Measurements from ENCODE around the gene ALDOC. TPM values are rescaled to one million over a fixed set of nuclear protein-coding genes. Genes with fewer than 3 reads are reported as not detected.

Gene ALDOC
- total RNA-seq, 1 experiment from 2014 or later = 309 TPM

DNA sequence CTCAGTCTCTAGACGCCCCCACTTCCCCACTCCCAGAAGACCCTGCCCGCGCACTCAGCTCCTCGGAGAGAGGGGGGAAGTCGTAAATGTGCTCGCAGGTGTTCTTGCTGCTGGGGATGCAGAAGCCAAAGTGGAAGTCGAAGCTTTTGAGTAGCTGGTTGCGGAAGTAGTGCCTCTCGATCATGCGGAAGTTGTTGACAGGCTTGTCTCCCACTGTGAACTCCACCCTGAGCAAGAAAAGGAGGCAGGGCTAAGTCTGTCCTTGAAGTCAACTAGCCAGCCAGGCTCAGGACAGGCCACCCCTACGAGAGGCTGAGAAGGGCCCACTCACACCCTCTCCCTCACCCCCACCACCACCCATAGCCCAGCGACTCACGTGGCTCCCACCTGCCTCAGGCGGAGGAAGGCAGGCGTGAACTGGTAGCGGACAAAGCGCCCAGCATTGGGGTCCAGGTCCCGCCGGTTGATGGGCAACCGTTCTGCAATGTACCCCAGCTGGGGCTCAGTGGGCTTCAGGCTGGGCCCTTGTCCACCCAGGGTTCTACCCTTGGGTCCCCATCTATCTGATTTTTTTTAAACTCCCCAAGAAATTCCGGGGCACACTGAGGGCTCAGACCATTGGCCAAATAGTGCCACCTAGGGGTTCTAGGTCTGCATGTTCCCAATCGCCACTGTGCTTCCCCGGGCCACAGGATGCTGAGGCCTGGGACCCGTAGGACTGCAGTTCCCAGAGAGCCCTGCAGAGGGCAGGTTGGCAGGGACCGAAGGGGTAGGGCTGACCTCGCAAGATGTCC lies 28.9 kb downstream of the ALDOC start:
- H3K9me3 ChIP-seq (ENCODE audit: low read length) = no peaks in the 10 kb centered on the region
- peak overlapping the region; percentile 70; the same call in 1 of the 2 replicates for H2AFZ ChIP-seq (ENCODE audit: low read length)
- H3K9ac ChIP-seq (ENCODE audit: low read length) = peak overlapping the region; percentile 54
- H4K20me1 ChIP-seq (ENCODE audit: insufficient read depth, low read depth, low read length) = peaks cover 17% of the 10 kb centered on the region; the same call in 1 of the 2 replicates
- no peaks in the 10 kb centered on the region for H3K9me2 ChIP-seq (replicated peaks; ENCODE audit: insufficient read depth, low read length)
- peak overlapping the region; percentile 50; the same call in 1 of the 2 replicates for H3K4me3 ChIP-seq (ENCODE audit: low read length)
- no peak overlapping the region for H3K27ac ChIP-seq (ENCODE audit: low read length)
- no peaks in the 10 kb centered on the region for H3K27me3 ChIP-seq (ENCODE audit: low read length)
- H3K36me3 ChIP-seq (ENCODE audit: insufficient read depth, low read length) = no peaks in the 10 kb centered on the region; the same call in 1 of the 2 replicates
- peak; percentile 95 for DNase-seq
- H3K79me2 ChIP-seq (ENCODE audit: low read length) = no peaks in the 10 kb centered on the region
- peaks cover 41% of the 10 kb centered on the region for H3K4me1 ChIP-seq (ENCODE audit: low read length)
- H3K4me2 ChIP-seq (ENCODE audit: low read depth, low read length, poor library complexity, severe bottlenecking) = peak overlapping the region; percentile 58

DNA sequence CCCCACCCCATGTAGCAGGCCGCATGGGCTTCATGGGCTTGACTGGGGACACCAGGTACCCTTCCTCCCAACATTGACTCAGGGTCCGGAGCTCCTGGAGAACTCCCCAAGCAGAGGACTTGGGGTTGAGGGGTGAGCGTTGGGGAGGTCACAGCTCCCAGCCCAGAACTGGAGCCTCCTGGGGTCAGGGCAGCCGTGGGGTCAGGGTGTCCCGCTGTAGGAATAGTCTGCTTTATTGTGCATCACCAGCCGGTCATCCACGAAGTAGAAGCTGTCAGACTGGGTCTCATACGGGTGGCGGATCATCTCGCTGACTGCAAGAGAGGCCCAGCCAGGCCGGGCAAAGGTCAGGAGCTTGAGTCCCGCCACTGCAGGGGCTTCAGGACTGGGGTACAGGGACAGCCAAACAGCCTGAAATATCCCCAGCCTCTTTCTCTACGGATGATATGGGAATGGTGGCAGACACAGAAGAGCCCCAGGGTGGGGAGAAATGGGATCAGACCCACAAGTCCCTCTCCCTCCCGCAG lies 29.5 kb downstream of the ALDOC start:
- H3K27ac ChIP-seq (ENCODE audit: low read length) = no peak overlapping the region
- H3K27me3 ChIP-seq (ENCODE audit: low read length) = no peaks in the 10 kb centered on the region
- H2AFZ ChIP-seq (ENCODE audit: low read length) = no peak overlapping the region
- no peaks in the 10 kb centered on the region; the same call in 1 of the 2 replicates for H3K36me3 ChIP-seq (ENCODE audit: insufficient read depth, low read length)
- peaks cover 17% of the 10 kb centered on the region; the same call in 1 of the 2 replicates for H4K20me1 ChIP-seq (ENCODE audit: insufficient read depth, low read depth, low read length)
- peak overlapping the region; percentile 54 for H3K9ac ChIP-seq (ENCODE audit: low read length)
- no peaks in the 10 kb centered on the region for H3K79me2 ChIP-seq (ENCODE audit: low read length)
- peak overlapping the region; percentile 50; the same call in 1 of the 2 replicates for H3K4me3 ChIP-seq (ENCODE audit: low read length)
- H3K9me2 ChIP-seq (replicated peaks; ENCODE audit: insufficient read depth, low read length) = no peaks in the 10 kb centered on the region
- peaks cover 39% of the 10 kb centered on the region for H3K4me1 ChIP-seq (ENCODE audit: low read length)
- no peaks in the 10 kb centered on the region for H3K9me3 ChIP-seq (ENCODE audit: low read length)
- H3K4me2 ChIP-seq (ENCODE audit: low read depth, low read length, poor library complexity, severe bottlenecking) = peak overlapping the region; percentile 58
- DNase-seq = no peak

DNA sequence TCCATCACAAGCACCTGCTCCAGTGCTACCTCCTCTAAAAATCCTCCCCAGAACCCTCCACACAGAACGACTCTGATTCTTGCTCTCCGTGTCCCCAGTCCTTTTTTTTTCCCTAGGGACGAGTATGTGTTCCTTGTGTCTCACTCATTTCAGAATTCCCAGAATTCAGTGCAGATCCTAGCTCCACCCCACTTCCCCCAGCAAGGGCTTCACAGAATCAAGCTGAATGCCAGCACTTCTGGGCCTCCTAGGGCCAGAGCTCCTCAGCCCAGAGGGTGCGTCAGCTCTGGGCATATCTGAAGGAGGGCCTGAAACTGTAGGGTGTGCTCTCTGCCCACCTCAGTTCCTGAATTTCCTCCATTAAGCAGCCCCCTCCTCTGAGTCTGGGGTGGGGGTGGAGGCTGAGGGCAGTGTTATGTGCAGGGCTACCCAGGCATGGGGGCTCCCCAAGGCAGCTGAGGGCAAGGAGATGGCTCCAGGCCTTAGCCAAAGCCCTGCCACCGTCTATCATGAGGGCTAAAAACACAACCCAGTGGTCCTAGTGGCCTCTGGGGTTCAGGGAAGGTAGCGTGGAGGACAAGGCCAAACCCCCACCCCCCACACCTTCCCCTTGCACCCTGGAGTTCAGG lies 30.8 kb downstream of the ALDOC start:
- no peak overlapping the region for H3K4me3 ChIP-seq (ENCODE audit: low read length)
- no peaks in the 10 kb centered on the region for H3K27me3 ChIP-seq (ENCODE audit: low read length)
- no peaks in the 10 kb centered on the region for H3K9me2 ChIP-seq (replicated peaks; ENCODE audit: insufficient read depth, low read length)
- H3K79me2 ChIP-seq (ENCODE audit: low read length) = no peaks in the 10 kb centered on the region
- H3K4me1 ChIP-seq (ENCODE audit: low read length) = peaks cover 27% of the 10 kb centered on the region
- no peak overlapping the region for H3K9ac ChIP-seq (ENCODE audit: low read length)
- no peaks in the 10 kb centered on the region; the same call in 1 of the 2 replicates for H3K36me3 ChIP-seq (ENCODE audit: insufficient read depth, low read length)
- DNase-seq = no peak
- no peak overlapping the region for H3K27ac ChIP-seq (ENCODE audit: low read length)
- peaks cover 6% of the 10 kb centered on the region; the same call in 1 of the 2 replicates for H4K20me1 ChIP-seq (ENCODE audit: insufficient read depth, low read depth, low read length)
- no peak overlapping the region for H3K4me2 ChIP-seq (ENCODE audit: low read depth, low read length, poor library complexity, severe bottlenecking)
- H3K9me3 ChIP-seq (ENCODE audit: low read length) = no peaks in the 10 kb centered on the region
- no peak overlapping the region for H2AFZ ChIP-seq (ENCODE audit: low read length)

DNA sequence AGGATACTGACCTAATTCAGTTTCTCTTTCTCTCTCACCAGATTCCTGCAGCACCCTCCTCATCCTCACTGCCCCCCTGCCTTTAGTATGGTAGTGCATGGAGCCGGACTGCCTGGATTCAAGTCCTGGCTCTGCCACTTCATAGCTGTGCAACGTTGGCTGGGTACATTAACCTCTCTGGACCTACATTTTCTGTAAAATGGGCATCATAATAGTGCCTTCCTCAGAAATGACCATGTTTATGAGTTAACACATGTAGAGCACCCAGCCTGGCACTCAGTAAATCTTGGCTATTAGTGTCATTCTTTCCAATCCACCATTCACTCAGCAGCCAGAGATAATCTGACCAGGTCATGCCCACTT lies 31.6 kb downstream of the ALDOC start:
- Histone ChIP-seq H4K20me1 (ENCODE audit: insufficient read depth, low read depth, low read length) (no peaks in the 10 kb centered on the region; the same call in 1 of the 2 replicates), H3K79me2 (ENCODE audit: low read length) (no peaks in the 10 kb centered on the region), H3K36me3 (ENCODE audit: insufficient read depth, low read length) (no peaks in the 10 kb centered on the region; the same call in 1 of the 2 replicates), H3K4me2 (ENCODE audit: low read depth, low read length, poor library complexity, severe bottlenecking) (no peak overlapping the region), H2AFZ (ENCODE audit: low read length) (no peak overlapping the region), H3K9me2 (replicated peaks; ENCODE audit: insufficient read depth, low read length) (no peaks in the 10 kb centered on the region), H3K9me3 (ENCODE audit: low read length) (no peaks in the 10 kb centered on the region), H3K27me3 (ENCODE audit: low read length) (no peaks in the 10 kb centered on the region), H3K4me3 (ENCODE audit: low read length) (no peak overlapping the region), H3K27ac (ENCODE audit: low read length) (no peak overlapping the region), H3K4me1 (ENCODE audit: low read length) (peaks cover 21% of the 10 kb centered on the region), H3K9ac (ENCODE audit: low read length) (no peak overlapping the region)
- no peak for DNase-seq

DNA sequence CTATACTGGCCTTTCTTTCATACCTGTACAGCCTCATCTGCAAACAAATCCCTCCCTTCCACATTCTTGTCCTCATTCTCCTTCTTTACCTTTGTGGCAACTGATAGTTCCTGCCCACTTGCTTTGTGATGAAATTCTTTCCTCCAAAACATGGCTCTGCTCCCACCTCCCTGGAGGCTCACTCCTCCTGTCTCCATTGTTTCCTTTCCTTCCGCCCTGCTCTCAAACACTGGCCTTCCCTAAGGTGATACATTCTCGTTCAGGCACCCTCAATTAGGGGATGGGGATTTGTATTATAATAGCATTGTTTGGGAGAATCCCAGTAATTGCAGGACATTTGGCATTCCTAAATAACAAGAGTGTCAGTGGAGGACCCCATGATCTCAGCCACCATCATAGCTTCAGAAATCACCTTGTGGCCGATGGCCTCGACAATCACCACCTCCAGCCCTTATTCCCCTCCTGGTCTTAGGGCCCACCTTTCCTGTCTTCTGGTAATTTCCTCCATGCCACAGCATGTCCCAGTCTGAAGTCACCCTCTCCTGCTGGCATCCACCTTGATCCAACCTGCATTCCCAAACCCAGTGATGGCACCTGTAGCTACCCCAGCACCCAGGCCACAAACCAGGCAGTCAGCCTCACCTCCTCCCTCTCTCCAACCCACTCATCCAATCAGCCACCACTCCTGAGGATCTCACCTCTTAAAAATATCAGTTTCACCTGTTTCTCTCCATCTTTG lies 32.1 kb downstream of the ALDOC start:
- Histone ChIP-seq H3K79me2 (ENCODE audit: low read length) (no peaks in the 10 kb centered on the region), H3K9ac (ENCODE audit: low read length) (no peak overlapping the region), H3K9me2 (replicated peaks; ENCODE audit: insufficient read depth, low read length) (no peaks in the 10 kb centered on the region), H3K4me3 (ENCODE audit: low read length) (no peak overlapping the region), H3K27ac (ENCODE audit: low read length) (no peak overlapping the region), H3K36me3 (ENCODE audit: insufficient read depth, low read length) (no peaks in the 10 kb centered on the region; the same call in 1 of the 2 replicates), H3K27me3 (ENCODE audit: low read length) (no peaks in the 10 kb centered on the region), H3K9me3 (ENCODE audit: low read length) (no peaks in the 10 kb centered on the region), H3K4me2 (ENCODE audit: low read depth, low read length, poor library complexity, severe bottlenecking) (no peak overlapping the region), H2AFZ (ENCODE audit: low read length) (no peak overlapping the region), H4K20me1 (ENCODE audit: insufficient read depth, low read depth, low read length) (no peaks in the 10 kb centered on the region; the same call in 1 of the 2 replicates), H3K4me1 (ENCODE audit: low read length) (peaks cover 16% of the 10 kb centered on the region)
- DNase-seq = no peak

DNA sequence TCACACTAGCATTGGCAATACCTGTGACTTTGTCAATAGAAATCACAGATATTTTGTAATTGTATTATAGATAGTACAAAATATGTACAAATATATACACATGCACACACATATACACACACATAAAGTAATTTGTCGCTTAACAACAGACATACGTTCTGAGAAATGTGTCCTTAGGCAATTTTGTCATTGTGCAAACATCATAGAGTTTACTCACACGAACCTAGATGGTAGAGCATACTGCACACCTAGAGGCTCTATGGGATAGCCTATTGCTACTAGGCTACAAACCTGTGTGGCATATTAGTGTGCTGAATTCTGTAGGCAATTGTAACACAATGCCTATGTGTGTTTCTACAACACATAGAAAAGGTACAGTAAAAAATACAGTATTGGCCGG lies 35.3 kb downstream of the ALDOC start:
- Histone ChIP-seq H3K36me3 (ENCODE audit: insufficient read depth, low read length) (no peaks in the 10 kb centered on the region; the same call in 1 of the 2 replicates), H3K27me3 (ENCODE audit: low read length) (no peaks in the 10 kb centered on the region), H3K9me2 (replicated peaks; ENCODE audit: insufficient read depth, low read length) (no peaks in the 10 kb centered on the region), H3K4me1 (ENCODE audit: low read length) (no peaks in the 10 kb centered on the region), H3K27ac (ENCODE audit: low read length) (no peak overlapping the region), H3K4me3 (ENCODE audit: low read length) (no peak overlapping the region), H2AFZ (ENCODE audit: low read length) (no peak overlapping the region), H4K20me1 (ENCODE audit: insufficient read depth, low read depth, low read length) (no peaks in the 10 kb centered on the region), H3K9me3 (ENCODE audit: low read length) (no peaks in the 10 kb centered on the region), H3K4me2 (ENCODE audit: low read depth, low read length, poor library complexity, severe bottlenecking) (no peak overlapping the region), H3K79me2 (ENCODE audit: low read length) (no peaks in the 10 kb centered on the region), H3K9ac (ENCODE audit: low read length) (no peak overlapping the region)
- DNase-seq = no peak

DNA sequence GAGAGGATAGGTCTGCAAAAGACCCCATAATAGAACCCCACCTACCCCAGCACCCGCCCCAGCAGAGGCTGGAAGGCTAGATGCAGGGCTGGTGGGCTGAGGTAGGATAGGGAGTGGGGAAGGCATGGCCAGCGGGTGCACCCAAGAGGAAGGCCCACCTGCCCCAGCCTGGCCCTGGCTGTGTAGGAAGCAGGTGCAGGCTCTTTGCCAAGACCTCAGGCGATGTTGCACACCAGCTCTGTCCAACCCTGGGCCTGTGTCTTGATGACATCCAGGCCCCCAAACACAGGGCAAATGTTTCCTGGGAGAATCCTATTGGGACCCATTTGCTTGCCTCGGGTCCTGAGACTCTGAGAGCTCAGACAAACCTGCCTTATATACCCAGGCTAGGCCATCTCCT lies 36.5 kb downstream of the ALDOC start:
- H3K27me3 ChIP-seq (ENCODE audit: low read length) = no peaks in the 10 kb centered on the region
- no peaks in the 10 kb centered on the region for H3K36me3 ChIP-seq (ENCODE audit: insufficient read depth, low read length)
- H3K27ac ChIP-seq (ENCODE audit: low read length) = no peak overlapping the region
- no peak overlapping the region for H2AFZ ChIP-seq (ENCODE audit: low read length)
- no peaks in the 10 kb centered on the region for H4K20me1 ChIP-seq (ENCODE audit: insufficient read depth, low read depth, low read length)
- no peak overlapping the region for H3K4me3 ChIP-seq (ENCODE audit: low read length)
- no peaks in the 10 kb centered on the region for H3K79me2 ChIP-seq (ENCODE audit: low read length)
- no peaks in the 10 kb centered on the region for H3K9me2 ChIP-seq (replicated peaks; ENCODE audit: insufficient read depth, low read length)
- H3K4me1 ChIP-seq (ENCODE audit: low read length) = no peaks in the 10 kb centered on the region
- no peak overlapping the region for H3K4me2 ChIP-seq (ENCODE audit: low read depth, low read length, poor library complexity, severe bottlenecking)
- no peaks in the 10 kb centered on the region for H3K9me3 ChIP-seq (ENCODE audit: low read length)
- no peak overlapping the region for H3K9ac ChIP-seq (ENCODE audit: low read length)
- no peak for DNase-seq
